Measurements from ENCODE around the gene ITGB8.
A peak's percentile ranks its signal among the peaks of the same experiment; 100 is the strongest.

The ITGB8 gene

GRCh38 chr7:20310963-20311742 lies 19.5 kb upstream of the ITGB8 start:
- DNase-seq, result peak in 1 of 2 experiments; percentile 61

DNA sequence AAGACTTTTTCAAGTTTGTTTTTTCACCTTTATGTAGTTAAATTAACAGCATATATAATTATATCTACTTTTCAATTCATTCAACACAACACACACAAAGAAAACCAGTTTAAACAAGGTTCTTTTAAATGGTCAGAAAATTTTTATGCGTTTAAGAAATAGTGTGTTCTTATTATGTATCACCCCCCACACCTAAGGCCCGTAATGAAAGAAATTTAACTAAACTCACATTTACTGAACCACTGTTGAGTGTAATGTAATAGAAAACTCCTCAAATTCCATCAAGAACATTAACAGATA lies 19.0 kb upstream of the ITGB8 start:
- DNase-seq, result no peak

DNA sequence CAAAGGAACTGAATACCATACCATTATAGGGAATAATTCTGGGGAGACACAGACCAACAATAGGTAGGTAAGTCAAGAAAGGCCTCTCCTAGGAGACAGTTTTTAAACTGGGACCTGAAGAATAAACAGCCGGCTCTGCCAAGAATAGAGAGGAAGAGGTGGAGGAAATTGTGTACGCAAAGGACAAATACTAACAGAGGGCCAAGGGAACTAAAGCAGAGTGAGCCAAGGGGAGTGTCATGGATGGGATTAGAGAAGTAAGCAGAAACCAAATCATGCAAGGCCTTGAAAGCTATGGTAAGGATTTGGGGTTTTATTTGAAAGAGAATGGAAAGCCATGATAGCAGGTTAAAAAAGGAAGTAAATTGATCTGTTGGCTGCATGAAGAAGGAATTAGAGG lies 18.1 kb upstream of the ITGB8 start:
- no peak for DNase-seq

GRCh38 chr7:20313626-20314025 lies 17.1 kb upstream of the ITGB8 start:
- no peak for DNase-seq

GRCh38 chr7:20314198-20314597 lies 16.5 kb upstream of the ITGB8 start:
- no peak for DNase-seq

DNA sequence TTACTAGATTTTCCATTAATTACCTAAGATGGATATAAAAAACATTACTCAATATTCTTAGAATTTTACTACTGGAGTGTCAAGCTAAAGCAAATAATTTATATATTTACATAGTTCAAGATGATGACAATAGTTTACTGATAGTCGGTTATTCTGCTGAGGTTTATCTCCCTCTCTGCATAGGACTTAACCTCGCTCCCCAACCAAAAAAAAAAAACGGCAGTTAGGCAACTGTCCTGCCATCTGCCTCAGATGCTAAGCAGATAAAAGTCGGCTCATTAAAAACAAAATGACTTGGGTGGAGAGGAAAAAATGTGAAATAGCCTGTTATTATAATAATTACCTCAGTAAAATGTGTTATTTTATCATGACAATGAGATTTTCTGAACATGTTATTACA lies 14.0 kb upstream of the ITGB8 start:
- no peak for DNase-seq

DNA sequence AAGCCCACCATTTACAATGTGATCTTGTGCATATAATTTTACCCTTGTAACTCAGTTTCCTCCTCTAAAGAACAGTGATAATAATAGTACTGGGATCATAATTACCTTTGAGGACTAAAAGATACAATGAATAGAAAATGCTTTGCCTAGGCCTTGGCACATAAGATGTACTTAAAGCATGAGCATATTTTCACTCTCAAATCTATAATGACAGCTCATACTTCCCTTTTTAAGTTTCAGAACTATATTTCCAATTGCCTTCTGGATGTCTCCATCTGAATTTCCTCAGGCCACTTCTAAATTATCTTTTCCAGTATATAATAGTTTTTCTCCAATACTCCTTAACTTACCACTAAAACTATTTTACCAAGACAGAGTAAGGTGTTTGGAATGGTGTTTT lies 13.3 kb upstream of the ITGB8 start:
- DNase-seq, result no peak

DNA sequence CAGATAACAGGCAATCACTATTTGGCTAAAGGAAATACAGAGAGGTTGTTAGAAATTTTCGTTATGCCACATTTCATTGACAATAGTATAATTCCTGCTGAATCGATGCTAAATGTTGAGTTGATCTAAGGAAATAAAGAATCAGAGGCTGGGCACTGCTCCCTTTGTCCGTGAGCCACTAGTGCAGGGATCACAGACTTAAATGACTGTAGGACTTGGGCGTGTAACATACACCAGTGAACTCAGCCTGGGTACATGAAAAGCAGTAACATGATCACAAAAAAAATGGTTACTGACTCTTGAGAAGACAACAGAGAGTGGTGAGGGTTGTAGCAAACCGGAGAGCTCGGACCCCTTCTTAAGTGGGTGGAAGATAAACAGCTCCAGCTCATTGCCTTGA lies 11.8 kb upstream of the ITGB8 start:
- no peak for DNase-seq

GRCh38 chr7:20320322-20320721 lies 10.4 kb upstream of the ITGB8 start:
- no peak for DNase-seq

DNA sequence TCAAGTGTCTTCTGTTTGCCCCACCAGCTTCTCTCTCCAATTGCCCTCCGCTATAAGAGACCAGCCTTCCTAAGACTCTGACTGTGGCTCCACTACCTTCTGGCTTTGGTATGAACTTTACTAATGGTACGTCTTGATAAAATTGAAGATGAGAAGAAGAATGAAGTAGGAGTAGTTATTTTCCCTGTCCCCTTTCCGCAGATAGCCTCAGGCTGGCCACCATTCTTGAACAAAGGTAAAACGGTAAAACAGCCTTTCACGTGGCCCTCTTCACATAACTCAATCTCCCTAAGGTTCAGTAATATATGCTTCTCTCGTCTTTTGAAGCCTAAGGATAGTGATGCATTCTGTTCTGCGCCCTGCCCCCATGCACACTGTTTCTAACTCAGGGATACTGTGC lies 9.9 kb upstream of the ITGB8 start:
- no peak for DNase-seq

DNA sequence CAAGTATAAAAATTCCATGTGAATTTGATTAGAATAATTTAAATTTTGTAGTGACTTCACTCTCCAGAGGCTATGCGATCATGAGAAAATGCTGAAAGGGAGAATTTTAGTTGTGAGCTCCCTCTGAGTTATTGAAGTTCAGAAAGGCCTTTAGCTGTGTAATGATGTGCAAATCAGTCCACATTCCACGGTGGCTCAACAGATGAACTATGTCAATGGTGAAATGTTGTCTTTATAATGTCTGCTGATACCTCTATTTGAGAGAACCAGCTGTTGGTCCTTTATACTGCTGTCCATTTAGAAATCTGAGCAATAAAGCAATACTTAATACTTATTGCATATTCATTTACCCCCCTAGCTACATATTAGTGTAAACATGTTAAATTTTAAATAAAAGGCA lies 7.1 kb upstream of the ITGB8 start:
- no peak for DNase-seq

- no peak for DNase-seq
These were observed 4.4 kb upstream of the ITGB8 start for GRCh38 chr7:20326342-20326741.

DNA sequence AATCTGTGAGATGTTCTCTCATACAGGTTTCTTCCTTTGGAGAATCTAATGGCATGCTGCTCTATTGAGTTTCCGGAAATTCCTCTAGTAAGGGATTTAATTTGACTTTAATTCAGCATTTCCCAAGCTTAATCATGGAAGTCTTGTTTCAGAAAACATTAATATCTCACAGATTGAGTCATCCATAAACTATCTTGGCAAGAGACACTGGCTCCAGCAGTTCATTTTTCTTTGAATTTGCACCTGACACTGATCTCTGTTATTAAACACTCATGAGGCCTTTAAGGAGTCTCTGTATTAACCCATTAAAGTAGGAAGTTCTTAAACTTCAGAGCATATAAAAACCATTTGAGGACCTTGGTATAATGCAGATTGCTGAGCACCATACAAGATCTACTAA lies 3.6 kb upstream of the ITGB8 start:
- DNase-seq, result no peak

DNA sequence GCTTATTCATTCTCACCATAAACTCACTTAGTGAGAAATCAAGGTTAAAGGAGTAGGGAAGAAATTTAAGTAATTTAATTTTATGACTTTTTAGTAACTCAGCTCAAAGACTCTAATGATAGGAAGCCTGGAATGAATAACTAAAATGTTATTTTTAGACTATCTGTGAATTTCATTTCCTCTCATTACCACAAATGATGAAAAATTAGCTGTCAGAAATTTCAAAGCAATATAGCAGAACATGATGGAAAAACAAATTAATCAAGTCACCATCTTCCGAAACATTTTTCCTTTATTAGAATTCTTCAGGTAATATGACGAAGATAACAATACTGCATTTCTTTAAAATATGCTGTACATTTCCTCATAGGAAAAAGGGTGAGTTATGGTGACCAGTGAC lies 2.7 kb upstream of the ITGB8 start:
- DNase-seq, result no peak

- no peak for DNase-seq
These were observed 2.0 kb upstream of the ITGB8 start for GRCh38 chr7:20328692-20329091.

GRCh38 chr7:20329389-20330238 lies 1.1 kb upstream of the ITGB8 start:
- DNase-seq, result peak; percentile 39 to 85

- DNase-seq, result peak in 1 of 2 experiments; percentile 26
These were observed 519 bp downstream of the ITGB8 start for GRCh38 chr7:20330928-20331909.

DNA sequence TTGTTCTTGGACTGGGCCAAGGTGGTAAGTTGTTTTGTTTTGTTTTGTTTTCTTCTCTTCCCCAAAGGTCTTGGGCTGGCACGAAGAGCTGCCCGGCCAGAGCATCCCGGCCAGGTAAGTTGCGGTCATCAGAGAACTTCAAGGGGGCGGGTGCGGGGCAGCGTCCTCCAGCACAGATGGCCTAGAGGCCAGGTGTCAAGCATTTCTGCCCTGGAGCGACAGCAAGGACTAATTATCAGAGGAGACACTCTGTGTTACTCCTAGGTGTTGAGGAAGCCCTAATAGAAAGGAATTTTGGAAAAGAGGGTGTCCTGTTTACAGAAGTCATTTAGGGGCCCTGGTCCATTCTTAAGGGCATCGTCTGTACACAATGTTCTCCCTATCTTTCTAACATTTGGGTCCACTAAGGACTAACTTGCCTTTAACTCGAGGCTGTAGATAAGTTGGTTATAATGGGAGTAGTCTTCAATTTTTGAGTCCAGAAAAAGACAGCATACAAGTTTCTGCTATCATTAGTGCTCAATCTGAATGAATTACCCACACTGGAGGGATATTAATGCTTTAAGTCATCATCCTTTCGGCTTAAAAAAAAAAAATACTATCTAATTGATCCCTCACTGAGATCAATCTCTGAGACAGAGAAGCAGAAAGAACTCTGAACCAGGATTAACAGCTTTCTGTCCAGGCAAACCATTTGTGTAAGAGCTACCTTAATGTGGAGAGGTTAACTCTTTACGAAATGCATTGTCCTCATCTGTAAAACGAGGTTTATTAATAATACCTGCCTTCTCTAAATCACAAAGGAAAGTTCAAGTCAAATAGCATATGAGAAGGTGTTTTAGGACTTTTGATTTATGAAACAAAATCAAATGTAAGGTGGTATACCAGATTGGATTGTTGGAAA lies 1.5 kb downstream of the ITGB8 start:
- no peak for DNase-seq

- DNase-seq, result no peak
These were observed 7.6 kb downstream of the ITGB8 start for GRCh38 chr7:20338285-20338684.

- DNase-seq, result no peak
These were observed 10.1 kb downstream of the ITGB8 start for GRCh38 chr7:20340839-20341238.

DNA sequence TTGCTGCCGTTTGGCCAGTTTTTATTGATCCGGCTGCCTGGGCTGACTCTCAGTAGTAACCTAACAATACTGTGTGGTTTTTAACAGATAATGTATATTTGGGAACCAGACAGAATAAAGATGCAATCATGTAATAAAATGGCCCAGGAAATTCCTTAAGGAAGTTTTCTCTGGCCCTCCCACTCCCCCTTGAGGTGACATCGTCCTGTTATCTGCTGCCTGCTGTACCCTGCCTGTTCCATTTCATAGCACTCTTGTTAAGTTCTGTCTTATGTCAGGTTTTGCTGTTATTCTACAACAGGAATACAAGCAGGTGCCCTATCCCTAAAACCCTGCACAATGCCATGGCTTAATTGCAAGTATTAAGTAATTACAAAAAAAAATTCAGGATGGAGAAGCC lies 12.5 kb downstream of the ITGB8 start:
- no peak for DNase-seq

GRCh38 chr7:20343941-20344340 lies 13.2 kb downstream of the ITGB8 start:
- DNase-seq, result no peak
